K562 (cell line): ENCODE data around the gene RAB14. TPM values are rescaled to one million over a fixed set of nuclear protein-coding genes. Genes with fewer than 3 reads are reported as not detected.

ENCODE experiments used
- AFF1 ChIP-seq, 2 experiments: fragments of 450-650 bp; IDR thresholded peaks; 2 replicates each; pipeline ENCODE4 v1.6.1; 2018; ENCODE audit warnings: mild to moderate bottlenecking in 2 of 2, low read depth in 1 of 2; ENCODE audit not compliant: partially characterized antibody in 2 of 2
- DIDO1 ChIP-seq: fragments of 450-650 bp; IDR thresholded peaks from 2 replicates; pipeline ENCODE4 v1.6.1; 2016; ENCODE audit warnings: low read depth, missing biosample characterization, missing genetic modification characterization
- GABPB1 ChIP-seq: sonication (generic); formaldehyde crosslinking; IDR thresholded peaks from 2 replicates; pipeline ENCODE4 v1.8.0; 2022; ENCODE audit warnings: mild to moderate bottlenecking, missing genetic modification reagents
- HLTF ChIP-seq: fragments of 450-650 bp; IDR thresholded peaks from 2 replicates; pipeline ENCODE4 v1.6.1; 2016
- HNRNPK ChIP-seq: fragments of 200-400 bp; formaldehyde crosslinking; IDR thresholded peaks from one replicate; pipeline ENCODE4 v1.6.1; 2018; ENCODE audit warnings: mild to moderate bottlenecking, low read depth, low read length; ENCODE audit not compliant: poor library complexity, severe bottlenecking
- IFI16 ChIP-seq: fragments of 250-450 bp; sonication (Bioruptor Pico); IDR thresholded peaks from 2 replicates; pipeline ENCODE4 v2.1.2; 2022; ENCODE audit warnings: mild to moderate bottlenecking, inconsistent platforms
- KHSRP ChIP-seq: fragments of 450-650 bp; IDR thresholded peaks from 2 replicates; pipeline ENCODE4 v1.6.1; 2017
- NFE2L1 ChIP-seq: fragments of 450-650 bp; IDR thresholded peaks from 2 replicates; pipeline ENCODE4 v1.6.1; 2016; ENCODE audit warnings: missing genetic modification characterization, low read depth, mild to moderate bottlenecking, missing compliant biosample characterization, moderate library complexity, borderline replicate concordance
- NFIX ChIP-seq: fragments of 250-450 bp; sonication (Bioruptor Pico); IDR thresholded peaks from 2 replicates; pipeline ENCODE4 v1.4.0; 2020; ENCODE audit warnings: low read depth, mild to moderate bottlenecking, moderate library complexity
- RAD21 ChIP-seq, 2 experiments: fragments of 250-450 bp in 1 of 2; fragments of 450-650 bp in 1 of 2; sonication (Bioruptor Pico) in 1 of 2; formaldehyde crosslinking in 1 of 2; IDR thresholded peaks in 1 of 2; conservative IDR thresholded peaks in 1 of 2; 2 replicates each; pipeline versions ENCODE4 v1.4.0 to v1.8.0; 2020 to 2022; ENCODE audit warnings: mild to moderate bottlenecking in 2 of 2, moderate library complexity in 1 of 2
- RBM34 ChIP-seq: fragments of 200-400 bp; formaldehyde crosslinking; IDR thresholded peaks from 2 replicates; pipeline ENCODE4 v1.6.1; 2018; ENCODE audit warnings: low read length, borderline replicate concordance; ENCODE audit not compliant: insufficient read depth
- SIN3B ChIP-seq: fragments of 450-650 bp; IDR thresholded peaks from 2 replicates; pipeline ENCODE4 v1.6.1; 2017; ENCODE audit warnings: low read depth, mild to moderate bottlenecking, moderate library complexity
- ZNF518B ChIP-seq: fragments of 250-450 bp; sonication (Bioruptor Pico); IDR thresholded peaks from 2 replicates; pipeline ENCODE4 v1.5.0; 2021; ENCODE audit warnings: mild to moderate bottlenecking, moderate library complexity
- polyA plus RNA-seq, 8 experiments: library from polyadenylated mRNA; depleted of rRNA in 4 of 8; stranded (reverse) in 5 of 8; unstranded in 3 of 8; fragments of >200 nt; fragmentation: Nextera tagmentation in 2 of 8; fragmentation: Illumina TruSeq in 1 of 8; extraction: Ambion mirVana in 2 of 8; extraction: Trizol in 1 of 8; gene quantifications; 2 replicates each; pipeline versions ENCODE4 v1.2.1 to v1.2.3, GENCODE V29; 2011 to 2014; ENCODE audit warnings: inconsistent platforms in 1 of 8, missing spikeins in 1 of 8
- total RNA-seq, 7 experiments: library from RNA; depleted of rRNA in 6 of 7; stranded (reverse); fragments of >200 nt in 6 of 7; fragmentation: Illumina TruSeq in 2 of 7; extraction: Trizol in 2 of 7; gene quantifications; 2 replicates each; pipeline versions ENCODE4 v1.2.1 to v1.2.3, GENCODE V29; 2011 to 2021; ENCODE audit warnings: low replicate concordance in 1 of 7
- TF ChIP-seq, protein P1 (sequence below): sonication (generic); formaldehyde crosslinking; IDR thresholded peaks from 2 replicates; pipeline ENCODE4 v1.8.0; 2022; ENCODE audit warnings: mild to moderate bottlenecking, missing genetic modification reagents, borderline replicate concordance
- TF ChIP-seq, protein P2 (sequence below): fragments of 450-650 bp; IDR thresholded peaks from 2 replicates; pipeline ENCODE4 v1.7.0; 2016; ENCODE audit warnings: borderline replicate concordance

RAB14 gene
- total and polyA plus RNA-seq, 9 of the 15 experiments (the other 6 are each of a cell fraction or from before 2014, with no cell fraction given) = 10.3 to 41.8 (median 20.9) TPM

- TF ChIP-seq, protein P1, sequence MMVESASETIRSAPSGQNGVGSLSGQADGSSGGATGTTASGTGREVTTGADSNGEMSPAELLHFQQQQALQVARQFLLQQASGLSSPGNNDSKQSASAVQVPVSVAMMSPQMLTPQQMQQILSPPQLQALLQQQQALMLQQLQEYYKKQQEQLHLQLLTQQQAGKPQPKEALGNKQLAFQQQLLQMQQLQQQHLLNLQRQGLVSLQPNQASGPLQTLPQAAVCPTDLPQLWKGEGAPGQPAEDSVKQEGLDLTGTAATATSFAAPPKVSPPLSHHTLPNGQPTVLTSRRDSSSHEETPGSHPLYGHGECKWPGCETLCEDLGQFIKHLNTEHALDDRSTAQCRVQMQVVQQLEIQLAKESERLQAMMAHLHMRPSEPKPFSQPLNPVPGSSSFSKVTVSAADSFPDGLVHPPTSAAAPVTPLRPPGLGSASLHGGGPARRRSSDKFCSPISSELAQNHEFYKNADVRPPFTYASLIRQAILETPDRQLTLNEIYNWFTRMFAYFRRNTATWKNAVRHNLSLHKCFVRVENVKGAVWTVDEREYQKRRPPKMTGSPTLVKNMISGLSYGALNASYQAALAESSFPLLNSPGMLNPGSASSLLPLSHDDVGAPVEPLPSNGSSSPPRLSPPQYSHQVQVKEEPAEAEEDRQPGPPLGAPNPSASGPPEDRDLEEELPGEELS (CRISPR knock-in tag) = 0 out of 2 replicates have a peak, but pooled peaks have one; percentile 29
- TF ChIP-seq RBM34 = 0 out of 2 replicates have a peak, but pooled peaks have one; percentile 74
- no peak for TF ChIP-seq IFI16 (CRISPR knock-in tag)
- no peak for TF ChIP-seq HNRNPK
- no peak for TF ChIP-seq NFIX (CRISPR knock-in tag)
- TF ChIP-seq RAD21 (CRISPR knock-in tag; conservative IDR thresholded peaks at IDR 0.05 in 1 of 2, IDR thresholded peaks at IDR 0.05 in 1 of 2) = no peak
- no peak for TF ChIP-seq DIDO1
- TF ChIP-seq KHSRP = no peak
- no peak for TF ChIP-seq HLTF
- no peak for TF ChIP-seq AFF1 (IDR thresholded peaks at IDR 0.05; ENCODE audit: low read depth in 1 of 2, partially characterized antibody in 2 of 2)
- no peak for TF ChIP-seq ZNF518B (CRISPR knock-in tag)
- 0 out of 2 replicates have a peak, but pooled peaks have one; percentile 17 for TF ChIP-seq SIN3B
- TF ChIP-seq, protein P2, sequence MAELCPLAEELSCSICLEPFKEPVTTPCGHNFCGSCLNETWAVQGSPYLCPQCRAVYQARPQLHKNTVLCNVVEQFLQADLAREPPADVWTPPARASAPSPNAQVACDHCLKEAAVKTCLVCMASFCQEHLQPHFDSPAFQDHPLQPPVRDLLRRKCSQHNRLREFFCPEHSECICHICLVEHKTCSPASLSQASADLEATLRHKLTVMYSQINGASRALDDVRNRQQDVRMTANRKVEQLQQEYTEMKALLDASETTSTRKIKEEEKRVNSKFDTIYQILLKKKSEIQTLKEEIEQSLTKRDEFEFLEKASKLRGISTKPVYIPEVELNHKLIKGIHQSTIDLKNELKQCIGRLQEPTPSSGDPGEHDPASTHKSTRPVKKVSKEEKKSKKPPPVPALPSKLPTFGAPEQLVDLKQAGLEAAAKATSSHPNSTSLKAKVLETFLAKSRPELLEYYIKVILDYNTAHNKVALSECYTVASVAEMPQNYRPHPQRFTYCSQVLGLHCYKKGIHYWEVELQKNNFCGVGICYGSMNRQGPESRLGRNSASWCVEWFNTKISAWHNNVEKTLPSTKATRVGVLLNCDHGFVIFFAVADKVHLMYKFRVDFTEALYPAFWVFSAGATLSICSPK = no peak
- TF ChIP-seq GABPB1 (CRISPR knock-in tag) = no peak
- no peak for TF ChIP-seq NFE2L1 (tag)
These were observed 478 bp downstream of the RAB14 start (continued) for GRCh38 chr9:121201045-121201737.
